Iris pigment epithelial cell (primary cell): ENCODE results near the gene GRIN3B.
"Not testable (repeated sequence)": the region's sequence is repeated elsewhere in the genome, so short reads cannot be mapped to it uniquely, and the experiment has no call there.

ENCODE experiments used
- DNase-seq: peaks from one replicate; pipeline ENCODE4 v3.0.0-alpha.2; 2011; ENCODE audit warnings: low read depth

GRIN3B gene, protein sequence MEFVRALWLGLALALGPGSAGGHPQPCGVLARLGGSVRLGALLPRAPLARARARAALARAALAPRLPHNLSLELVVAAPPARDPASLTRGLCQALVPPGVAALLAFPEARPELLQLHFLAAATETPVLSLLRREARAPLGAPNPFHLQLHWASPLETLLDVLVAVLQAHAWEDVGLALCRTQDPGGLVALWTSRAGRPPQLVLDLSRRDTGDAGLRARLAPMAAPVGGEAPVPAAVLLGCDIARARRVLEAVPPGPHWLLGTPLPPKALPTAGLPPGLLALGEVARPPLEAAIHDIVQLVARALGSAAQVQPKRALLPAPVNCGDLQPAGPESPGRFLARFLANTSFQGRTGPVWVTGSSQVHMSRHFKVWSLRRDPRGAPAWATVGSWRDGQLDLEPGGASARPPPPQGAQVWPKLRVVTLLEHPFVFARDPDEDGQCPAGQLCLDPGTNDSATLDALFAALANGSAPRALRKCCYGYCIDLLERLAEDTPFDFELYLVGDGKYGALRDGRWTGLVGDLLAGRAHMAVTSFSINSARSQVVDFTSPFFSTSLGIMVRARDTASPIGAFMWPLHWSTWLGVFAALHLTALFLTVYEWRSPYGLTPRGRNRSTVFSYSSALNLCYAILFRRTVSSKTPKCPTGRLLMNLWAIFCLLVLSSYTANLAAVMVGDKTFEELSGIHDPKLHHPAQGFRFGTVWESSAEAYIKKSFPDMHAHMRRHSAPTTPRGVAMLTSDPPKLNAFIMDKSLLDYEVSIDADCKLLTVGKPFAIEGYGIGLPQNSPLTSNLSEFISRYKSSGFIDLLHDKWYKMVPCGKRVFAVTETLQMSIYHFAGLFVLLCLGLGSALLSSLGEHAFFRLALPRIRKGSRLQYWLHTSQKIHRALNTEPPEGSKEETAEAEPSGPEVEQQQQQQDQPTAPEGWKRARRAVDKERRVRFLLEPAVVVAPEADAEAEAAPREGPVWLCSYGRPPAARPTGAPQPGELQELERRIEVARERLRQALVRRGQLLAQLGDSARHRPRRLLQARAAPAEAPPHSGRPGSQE

DNA sequence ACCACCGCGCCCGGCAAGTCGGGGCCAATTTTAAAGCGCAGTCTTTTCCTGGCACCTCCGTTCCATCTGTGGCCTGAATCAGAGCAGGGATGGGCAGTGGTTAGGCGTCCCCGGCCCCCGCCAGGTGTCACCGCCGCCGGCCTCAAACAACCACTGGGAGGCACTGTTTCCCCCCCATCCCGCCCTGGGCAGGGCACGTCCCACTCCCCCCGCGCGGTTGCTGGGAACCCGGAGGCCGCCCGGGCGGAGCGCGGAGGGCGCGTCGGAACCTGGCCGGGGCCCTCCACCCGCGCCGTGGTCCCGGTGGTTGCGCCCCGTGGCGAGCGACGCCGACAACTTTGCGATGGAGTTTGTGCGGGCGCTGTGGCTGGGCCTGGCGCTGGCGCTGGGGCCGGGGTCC is at the start of gene GRIN3B:
TSS of gene GRIN3B (plus strand) at position 325 of the 400 bp plus-strand sequence. CDS start at position 344, 19 bp downstream.
- no peak for DNase-seq

DNA sequence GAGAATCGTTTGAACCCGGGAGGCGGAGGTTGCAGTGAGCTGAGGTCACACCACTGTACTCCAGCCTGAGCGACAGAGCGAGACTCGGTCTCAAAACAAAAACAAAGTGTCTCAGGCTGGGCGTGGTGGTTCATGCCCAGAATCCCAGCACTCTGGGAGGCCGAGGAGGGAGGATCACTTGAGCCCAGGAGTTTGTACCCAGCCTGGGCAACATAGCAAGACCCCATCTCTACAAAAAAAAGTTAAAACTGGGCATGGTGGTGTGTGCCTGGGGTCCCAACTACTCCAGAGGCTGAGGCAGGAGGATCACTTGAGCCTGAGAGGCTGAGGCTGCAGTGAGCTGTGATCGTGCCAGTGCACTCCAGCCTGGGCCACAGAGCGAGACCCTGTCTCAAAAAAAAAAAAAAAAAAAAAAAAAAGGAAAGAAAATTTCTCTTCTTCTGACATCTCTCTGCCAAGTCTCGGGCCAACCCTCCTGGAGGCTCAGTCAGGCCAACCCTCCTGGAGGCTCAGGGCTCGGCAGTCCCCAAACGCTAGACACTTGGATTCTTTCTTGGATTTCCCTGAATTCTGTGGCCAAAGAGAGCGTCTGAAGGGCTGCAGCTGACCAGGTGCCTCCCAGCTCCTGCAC is 48.1 kb upstream of the GRIN3B start:
- no peak for DNase-seq

DNA sequence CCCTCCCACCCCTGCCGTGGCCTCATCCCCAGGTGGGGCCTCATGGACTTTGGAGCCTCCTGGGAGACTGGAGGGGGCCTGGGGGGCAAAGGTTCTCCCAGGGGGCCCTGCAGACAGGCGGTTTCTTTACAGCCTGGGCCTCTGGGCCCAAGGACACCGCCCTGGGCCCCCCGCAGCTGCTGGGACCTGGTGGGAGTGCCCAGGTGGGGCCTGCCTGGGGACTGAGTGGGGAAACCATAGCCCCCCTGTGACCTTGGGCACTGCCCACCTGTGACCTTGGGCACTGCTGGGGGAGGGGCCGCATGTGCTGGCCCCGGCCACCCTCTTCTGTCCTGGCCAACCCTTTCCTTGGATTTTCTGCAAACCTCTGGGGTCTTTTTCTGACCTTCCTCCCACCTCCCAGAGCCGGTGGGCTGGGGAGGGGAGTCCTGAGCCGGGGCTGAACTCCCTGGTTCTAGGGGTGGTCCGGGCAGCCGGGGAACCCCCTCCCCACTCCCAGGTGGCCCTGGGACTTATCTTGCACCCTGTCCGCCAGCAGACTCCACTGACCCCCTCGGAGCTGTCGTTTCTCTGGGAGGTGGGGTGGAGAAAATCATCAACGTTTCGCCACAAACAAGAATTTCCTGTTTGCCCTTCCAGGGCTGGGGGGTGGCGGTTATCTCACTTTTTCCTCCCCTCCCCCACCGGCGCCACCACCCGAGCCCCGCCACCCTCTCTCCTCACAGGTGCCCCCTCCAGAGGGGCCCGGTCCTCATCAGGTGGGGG is 47.4 kb upstream of the GRIN3B start:
- peak; percentile 60 for DNase-seq

DNA sequence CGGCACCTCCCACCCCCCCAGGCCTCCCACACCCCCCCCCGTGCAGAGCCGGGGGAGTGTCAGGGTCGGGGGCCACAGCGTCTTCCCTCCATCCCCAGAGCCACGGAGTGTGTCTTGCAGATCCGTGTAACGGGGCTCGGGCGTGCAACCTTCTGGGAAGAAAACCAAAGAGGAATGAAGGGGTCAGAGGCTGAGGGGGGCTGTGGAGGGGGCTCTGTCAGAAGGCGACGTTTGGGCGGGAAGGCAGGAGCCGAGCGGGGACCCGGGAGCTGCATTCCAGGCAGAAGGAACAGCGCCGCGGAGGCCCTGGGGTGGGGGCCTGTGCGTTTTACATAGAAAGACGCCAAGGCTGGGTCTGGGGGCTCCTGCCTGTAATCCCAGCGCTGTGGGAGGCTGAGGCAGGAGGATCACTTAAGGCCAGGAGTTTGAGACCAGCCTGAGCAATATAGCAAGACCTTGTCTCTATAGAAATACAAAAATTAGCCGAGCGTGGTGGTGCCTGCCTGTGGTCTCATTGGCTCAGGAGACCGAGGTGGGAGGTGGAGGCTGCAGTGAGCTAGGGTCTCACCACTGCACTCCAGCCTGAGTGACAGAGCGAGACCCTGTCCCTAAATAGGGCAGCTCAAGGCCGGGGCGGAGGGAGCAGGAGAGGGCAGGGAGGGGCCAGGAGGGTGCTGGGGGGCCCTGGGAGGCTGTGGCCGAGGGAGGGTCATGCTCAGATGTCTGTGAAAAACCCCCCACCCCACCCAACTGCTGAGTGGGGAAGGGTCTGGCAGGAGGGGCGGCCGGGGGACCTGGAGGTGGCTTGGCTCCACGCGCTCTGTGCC is 46.6 kb upstream of the GRIN3B start:
- DNase-seq = no peak

DNA sequence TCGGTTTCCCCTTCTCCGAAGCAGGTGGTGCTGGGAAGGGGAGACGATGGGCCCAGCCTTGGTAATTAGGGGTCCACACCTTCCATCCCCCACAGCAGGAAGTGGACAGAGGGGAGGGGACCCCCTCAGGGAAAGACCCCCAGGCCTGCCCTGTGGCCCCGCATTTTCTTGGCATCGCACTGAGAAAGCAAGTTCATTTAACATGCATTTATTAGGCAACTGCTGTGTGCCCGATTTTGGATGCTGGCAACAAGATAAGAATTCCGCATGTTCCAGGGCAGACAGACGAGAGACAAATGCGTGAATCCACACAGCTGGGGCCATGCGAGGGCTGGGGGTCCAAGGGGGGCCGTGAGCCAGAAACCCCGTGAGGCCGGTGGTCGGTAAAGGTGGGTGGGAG is 45.9 kb upstream of the GRIN3B start:
- no peak for DNase-seq

- DNase-seq = no peak
Observed at GRCh38 chr19:954672-955494, 45.3 kb upstream of the GRIN3B start.

DNA sequence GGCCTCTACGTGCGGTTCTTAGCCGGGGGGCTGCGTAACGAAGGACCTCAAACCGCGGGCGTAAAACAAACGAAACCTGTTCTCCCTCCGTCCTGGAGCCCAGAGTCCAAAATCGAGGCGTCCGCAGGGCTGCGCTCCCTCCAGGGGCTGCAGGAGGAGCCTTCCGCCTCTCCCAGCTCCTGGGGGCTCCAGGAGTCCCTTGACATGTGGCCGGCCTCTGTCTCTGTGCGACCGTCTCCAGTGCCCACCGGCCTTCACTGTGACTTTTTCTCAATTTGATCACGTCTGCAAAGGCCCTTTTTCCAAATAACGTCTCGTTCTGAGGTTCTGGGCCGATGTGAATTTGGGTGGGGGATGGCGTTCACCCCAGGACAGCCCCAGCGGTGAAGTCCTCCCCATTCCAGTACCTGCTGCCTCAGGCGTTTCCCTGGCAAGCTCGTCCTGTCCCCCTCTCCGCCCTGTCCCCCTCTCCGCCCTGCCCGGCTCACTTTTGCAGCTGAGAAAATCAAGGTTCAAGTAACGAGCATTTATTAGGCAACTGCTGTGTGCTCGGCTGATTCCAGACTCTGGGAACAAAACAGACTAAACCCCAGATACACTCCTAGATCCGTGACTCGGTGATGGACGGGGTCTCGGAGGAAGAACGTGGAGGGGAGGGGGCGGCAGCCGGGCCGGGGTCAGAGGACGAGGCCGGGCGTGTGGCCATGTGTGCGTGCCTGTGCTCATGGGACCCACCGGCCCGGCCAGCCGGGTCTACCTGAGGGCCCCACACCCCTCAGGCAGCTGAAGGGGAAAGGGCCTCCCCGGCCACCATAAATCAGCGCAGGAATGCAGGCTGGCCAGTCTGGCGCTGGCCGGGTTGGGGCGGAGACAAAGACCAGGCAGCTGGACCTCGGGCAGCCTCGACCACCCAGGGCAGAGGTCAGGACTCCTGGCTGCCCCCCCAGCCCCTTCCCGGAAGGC is 44.1 kb upstream of the GRIN3B start:
- DNase-seq = no peak

DNA sequence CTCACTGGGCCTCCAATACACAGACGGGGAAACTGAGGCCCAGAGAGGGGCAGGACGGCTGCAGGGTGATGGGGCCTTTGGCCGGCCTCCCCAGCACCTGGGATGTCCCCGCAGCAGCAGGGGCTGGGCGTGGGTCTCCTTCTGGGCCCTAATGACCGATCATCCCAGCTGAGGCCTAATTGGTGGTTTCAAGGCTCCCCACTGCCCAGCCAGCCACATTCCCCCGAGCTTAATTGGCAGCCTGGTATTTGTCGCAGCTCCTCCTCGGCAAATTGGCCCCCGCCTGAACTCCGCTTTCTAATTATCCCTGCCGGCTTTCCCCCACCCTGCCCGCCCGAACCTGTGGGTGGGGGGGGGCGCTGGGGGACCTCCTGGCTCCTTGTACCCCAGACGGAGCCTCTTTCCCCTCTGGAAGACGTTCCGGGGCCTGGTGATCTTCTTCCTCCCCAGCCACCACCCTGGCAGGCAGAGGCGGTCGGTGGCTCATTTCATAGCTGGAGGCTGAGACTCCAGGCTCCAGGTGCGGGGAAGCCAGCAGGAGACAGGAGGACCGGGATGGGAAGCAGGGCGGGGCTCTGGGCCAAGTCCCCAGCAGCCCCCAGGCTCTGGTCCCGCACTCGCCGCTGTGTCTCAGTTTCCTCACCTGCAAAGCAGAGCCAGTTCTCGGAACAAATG is 43.3 kb upstream of the GRIN3B start:
- DNase-seq = peak; percentile 45

DNA sequence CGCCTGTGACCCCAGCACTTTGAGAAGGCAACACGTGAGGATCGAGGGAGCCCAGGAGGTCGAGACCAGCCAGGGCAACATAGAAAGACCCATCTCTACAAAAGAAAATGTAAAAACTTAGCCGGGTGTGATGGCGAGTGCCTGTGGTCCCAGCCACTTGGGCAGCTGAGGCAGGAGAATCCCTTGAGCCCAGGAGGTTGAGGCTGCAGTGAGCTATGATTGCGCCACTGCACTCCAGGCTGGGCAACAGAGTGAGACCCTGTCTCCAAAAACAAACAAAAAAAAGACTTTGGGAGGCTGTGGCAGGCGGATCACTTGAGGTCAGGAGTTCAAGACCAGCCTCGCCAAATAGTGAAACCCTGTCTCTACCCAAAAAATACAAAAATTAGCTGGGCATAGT is 42.6 kb upstream of the GRIN3B start:
- not testable (repeated sequence) for DNase-seq

- peak; percentile 74 for DNase-seq
Observed at GRCh38 chr19:958967-959855, 41.0 kb upstream of the GRIN3B start.

DNA sequence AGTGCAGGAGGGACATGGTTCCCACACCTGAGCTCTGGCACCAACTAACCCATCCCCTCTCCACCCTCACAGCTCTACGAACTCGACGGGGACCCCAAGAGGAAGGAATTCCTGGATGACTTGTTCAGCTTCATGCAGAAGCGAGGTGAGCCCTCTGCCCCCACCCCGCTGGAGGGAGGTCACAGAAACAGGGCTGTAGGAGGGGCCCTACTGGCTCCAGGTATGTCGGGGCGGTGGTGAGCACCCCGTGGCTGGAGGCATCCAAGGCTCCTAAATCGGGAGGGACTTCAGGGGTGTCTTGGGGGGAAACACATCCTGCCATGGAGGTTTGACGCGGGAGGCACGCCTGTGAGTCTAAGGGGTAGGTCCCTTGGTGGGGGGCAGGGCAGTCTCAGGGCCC is 40.2 kb upstream of the GRIN3B start:
- no peak for DNase-seq

DNA sequence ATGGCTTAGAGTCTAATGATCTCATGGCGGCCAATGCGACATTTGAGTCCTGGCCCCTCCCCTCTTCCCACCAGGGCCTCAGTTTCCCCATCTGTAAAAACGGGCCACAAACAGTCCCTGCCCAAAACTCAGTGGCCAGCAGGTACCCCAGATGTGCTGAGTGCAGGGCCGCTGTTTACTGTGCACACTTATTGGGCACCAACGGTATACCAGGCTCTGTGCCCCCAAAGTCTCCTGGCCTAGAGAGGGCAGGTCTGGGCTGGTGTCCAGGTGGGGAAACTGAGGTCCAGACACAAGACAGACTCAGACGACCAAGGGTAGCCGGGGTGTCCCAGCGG is 39.6 kb upstream of the GRIN3B start:
- no peak for DNase-seq

DNA sequence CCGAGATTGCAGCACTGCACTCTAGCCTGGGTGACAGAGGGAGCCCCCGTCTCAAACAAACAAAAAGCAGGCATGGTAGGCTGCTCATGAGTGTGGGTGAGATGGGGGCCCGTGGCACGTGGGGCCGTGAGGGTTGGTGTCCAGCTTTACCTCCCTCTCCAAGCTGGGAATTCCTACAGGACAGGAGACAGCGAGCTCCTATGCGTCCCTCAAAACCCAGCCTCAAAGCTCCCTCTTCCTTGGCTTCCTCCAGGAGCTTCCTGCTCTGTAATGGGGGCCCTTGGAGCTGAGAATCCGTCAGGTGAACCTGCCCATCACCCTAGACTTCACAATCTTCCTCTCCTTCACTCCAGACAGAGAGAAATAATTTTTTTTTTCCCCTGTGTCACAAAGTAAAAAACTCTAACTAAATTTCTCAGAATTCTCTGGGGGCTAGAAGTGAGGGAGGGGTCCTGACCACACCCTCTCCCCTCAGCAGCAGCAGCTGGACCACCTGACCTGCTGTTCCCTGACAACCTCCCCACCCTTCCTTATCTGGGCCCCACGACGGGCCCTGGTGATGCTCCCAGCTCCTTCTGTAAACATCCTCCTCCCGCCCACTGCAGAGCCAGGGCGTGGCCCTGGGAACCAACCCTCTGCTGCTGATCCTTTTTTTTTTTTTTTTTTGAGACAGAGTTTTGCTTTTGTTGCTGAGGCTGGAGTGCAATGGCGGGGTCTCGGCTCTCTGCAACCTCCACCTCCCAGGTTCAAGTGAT is 38.2 kb upstream of the GRIN3B start:
- DNase-seq = peak; percentile 70

GRCh38 chr19:962683-963400 is 37.4 kb upstream of the GRIN3B start:
- DNase-seq = no peak

- no peak for DNase-seq
Observed at GRCh38 chr19:963486-963951, 36.7 kb upstream of the GRIN3B start.
